RWPE1 (cell line): ENCODE data around the gene DUOXA2.

Source experiments
- CTCF ChIA-PET: fragments of 350-600 bp; sonication (Branson Sonifier 250); formaldehyde crosslinking; extraction: SDS; loops from one replicate; lab custom pipeline; 2021; lab: Yijun Ruan, JAX
- POLR2A ChIA-PET: fragments of 400-600 bp; formaldehyde crosslinking; extraction: SDS; loops from one replicate; lab custom pipeline; 2020; ENCODE audit warnings: antibody characterized with exemption; ENCODE audit not compliant: low non-redundant PET; lab: Yijun Ruan, JAX
- DNase-seq: peaks from one replicate; pipeline ENCODE4 v3.0.0; 2012; ENCODE audit warnings: low spot score
- H3K27ac ChIP-seq: fragments of 450-650 bp; 2 replicates; pipeline ENCODE4 v1.5.1; 2017
- TF ChIP-seq, protein P1 (sequence below): fragments of 450-650 bp; conservative IDR thresholded peaks from 2 replicates; pipeline ENCODE4 v1.5.1; 2017; ENCODE audit warnings: low read depth, mild to moderate bottlenecking

DUOXA2 gene

DNA sequence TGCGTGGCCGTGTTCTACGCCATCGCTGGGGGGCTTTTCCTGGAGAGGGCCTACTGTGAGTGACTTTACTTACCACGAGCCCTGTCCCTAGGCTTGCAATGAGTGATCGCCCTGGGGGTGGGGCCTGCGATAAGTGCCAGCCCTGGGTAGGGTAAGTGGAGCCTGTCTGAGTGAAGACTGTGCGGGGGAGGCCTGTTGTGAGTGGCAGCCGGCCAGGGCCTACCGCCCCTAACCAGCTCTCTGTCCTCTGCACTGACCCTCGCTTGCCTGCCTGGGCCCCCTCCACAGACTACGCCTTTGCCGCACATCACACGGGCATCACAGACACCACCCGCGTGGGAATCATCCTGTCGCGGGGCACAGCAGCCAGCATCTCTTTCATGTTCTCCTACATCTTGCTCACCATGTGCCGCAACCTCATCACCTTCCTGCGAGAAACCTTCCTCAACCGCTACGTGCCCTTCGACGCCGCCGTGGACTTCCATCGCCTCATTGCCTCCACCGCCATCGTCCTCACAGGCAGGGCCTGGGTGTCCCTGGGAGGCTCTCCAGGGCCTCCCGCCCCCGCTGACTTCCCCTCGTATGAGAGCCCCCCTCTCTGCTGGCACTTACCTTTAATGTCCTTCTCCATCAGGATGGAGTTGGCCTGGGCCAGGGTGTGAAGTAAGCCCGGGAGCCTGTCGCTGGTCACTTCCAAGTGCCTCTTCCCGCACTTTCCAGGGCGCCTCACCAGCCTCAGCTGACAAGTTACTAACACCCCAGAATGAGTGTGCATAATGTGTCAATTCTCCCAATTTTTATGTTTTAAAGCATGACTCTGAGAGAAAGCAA lies 38.1 kb downstream of the DUOXA2 start:
- TF ChIP-seq, protein P1, sequence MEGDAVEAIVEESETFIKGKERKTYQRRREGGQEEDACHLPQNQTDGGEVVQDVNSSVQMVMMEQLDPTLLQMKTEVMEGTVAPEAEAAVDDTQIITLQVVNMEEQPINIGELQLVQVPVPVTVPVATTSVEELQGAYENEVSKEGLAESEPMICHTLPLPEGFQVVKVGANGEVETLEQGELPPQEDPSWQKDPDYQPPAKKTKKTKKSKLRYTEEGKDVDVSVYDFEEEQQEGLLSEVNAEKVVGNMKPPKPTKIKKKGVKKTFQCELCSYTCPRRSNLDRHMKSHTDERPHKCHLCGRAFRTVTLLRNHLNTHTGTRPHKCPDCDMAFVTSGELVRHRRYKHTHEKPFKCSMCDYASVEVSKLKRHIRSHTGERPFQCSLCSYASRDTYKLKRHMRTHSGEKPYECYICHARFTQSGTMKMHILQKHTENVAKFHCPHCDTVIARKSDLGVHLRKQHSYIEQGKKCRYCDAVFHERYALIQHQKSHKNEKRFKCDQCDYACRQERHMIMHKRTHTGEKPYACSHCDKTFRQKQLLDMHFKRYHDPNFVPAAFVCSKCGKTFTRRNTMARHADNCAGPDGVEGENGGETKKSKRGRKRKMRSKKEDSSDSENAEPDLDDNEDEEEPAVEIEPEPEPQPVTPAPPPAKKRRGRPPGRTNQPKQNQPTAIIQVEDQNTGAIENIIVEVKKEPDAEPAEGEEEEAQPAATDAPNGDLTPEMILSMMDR, result no peak
- H3K27ac ChIP-seq, result no peak overlapping the region
- ChIA-PET CTCF (interaction anchor here (0.5 kb wide), 1 partner anchor 314 kb away, joined by 4 read pairs; no protein-coding TSS in a partner anchor), POLR2A (no interaction called here)
- DNase-seq, result no peak

DNA sequence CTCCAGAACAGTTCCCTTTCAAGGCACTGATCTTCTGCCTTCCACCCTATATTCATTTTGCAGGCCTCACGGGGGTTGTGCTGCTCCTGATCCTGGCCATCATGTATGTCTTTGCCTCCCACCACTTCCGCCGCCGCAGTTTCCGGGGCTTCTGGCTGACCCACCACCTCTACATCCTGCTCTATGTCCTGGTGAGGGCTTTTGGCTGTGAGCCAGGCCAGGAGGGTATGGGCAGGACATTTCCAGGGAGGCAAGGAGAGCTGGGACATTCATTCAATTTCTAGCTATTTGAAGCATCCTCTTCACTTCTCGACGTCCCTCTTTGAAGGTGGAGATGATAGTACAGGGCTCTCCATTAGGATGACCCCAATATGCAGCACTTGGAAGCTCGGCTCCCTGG lies 41.6 kb downstream of the DUOXA2 start:
- ChIA-PET POLR2A (no interaction called here), CTCF (interaction anchor here (1.1 kb wide), 1 partner anchor 14 kb away, joined by 3 read pairs; no protein-coding TSS in a partner anchor)
- TF ChIP-seq, protein P1, result no peak
- H3K27ac ChIP-seq, result peak overlapping the region; percentile 80
- DNase-seq, result no peak

DNA sequence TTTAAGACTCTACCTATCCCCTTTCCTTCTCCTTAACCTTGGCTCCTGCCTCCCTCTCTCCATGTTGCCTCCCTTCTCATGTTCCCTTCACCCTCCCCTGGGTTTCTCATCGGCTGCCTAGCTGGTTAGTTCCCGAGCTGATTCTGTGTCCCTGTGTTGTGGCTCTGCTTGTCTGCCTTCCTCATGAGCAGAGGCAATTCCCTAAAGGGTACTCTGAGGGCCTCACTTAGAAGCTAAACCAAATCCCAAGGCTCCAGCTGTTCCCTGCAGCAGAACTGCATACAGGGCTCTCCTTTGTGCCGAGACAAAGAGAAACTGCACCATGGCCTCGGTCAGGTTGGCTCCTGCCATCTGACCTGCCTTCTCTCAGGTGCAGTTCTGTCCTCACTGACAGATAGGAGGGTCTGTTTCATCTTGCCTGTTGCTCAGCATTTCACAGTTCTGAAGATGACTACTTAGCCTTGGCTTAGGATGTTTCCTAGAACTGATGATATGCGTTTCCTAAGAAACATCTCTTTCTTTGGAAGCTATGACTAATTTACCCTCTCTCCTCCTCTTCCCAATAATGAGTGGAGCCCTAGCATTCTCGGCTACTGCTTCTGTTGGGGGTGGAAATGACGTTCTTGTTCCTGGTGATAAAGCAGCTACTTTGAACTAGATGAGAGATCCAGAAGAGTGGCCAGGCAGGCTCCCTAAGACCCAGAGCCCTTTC lies 42.8 kb downstream of the DUOXA2 start:
- peak; percentile 72 for DNase-seq
- TF ChIP-seq, protein P1, result no peak
- H3K27ac ChIP-seq, result peak overlapping the region; percentile 80
- POLR2A ChIA-PET, result no interaction called here
- CTCF ChIA-PET, result interaction anchor here (0.6 to 1.2 kb wide), 3 partner anchors 12 to 39 kb away, joined by 3 to 5 read pairs (median 4); no protein-coding TSS in a partner anchor

DNA sequence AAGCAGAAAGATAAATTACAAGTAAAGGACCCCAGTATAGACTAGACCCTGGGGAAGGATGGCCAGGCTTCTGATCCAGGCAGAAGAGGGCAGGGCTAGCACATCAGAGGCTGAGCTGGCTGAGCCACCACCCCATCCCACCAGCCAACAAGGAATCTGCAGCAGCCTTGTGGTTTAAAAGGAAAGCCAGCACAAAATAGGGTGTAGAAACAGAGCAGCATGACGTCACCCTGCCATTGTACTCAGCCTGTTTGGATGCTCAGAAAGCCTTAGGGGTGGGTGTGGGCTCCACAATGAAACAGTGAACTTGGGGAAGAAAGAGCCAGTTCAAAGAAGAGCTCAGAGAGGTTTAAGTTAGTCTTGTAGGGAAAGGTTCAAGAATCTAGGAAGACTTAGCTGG lies 43.8 kb downstream of the DUOXA2 start:
- peak; percentile 85 for DNase-seq
- ChIA-PET CTCF (interaction anchor here (1.1 to 1.4 kb wide), 4 partner anchors 28 to 48 kb away, joined by 3 to 6 read pairs (median 5); partner anchors contain the start of genes DUOX1 and DUOXA1), POLR2A (no interaction called here)
- TF ChIP-seq, protein P1, result no peak
- peak overlapping the region; percentile 80 for H3K27ac ChIP-seq

DNA sequence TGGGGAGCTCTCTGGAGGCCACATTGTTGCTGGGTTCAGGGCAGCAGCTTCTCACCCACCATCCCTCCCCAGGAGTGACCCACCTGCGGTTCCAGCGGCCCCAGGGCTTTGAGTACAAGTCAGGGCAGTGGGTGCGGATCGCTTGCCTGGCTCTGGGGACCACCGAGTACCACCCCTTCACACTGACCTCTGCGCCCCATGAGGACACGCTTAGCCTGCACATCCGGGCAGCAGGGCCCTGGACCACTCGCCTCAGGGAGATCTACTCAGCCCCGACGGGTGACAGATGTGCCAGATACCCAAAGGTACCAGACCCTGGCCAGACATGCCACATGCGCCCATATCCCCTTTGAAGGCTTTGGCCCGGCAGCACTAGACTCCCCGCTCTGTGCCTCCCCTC lies 47.5 kb downstream of the DUOXA2 start:
- CTCF ChIA-PET, result no interaction called here
- TF ChIP-seq, protein P1, result no peak
- DNase-seq, result no peak
- peak overlapping the region; percentile 93 for H3K27ac ChIP-seq
- POLR2A ChIA-PET, result no interaction called here
